GM18861 (cell line): Measurements from ENCODE around the gene NOL9.

Experiments used
- ATAC-seq: cut with Tn5 transposase; IDR thresholded peaks from one replicate; pipeline ENCODE4 v1.9.1; 2021; ENCODE audit not compliant: unreplicated experiment

The NOL9 gene

DNA sequence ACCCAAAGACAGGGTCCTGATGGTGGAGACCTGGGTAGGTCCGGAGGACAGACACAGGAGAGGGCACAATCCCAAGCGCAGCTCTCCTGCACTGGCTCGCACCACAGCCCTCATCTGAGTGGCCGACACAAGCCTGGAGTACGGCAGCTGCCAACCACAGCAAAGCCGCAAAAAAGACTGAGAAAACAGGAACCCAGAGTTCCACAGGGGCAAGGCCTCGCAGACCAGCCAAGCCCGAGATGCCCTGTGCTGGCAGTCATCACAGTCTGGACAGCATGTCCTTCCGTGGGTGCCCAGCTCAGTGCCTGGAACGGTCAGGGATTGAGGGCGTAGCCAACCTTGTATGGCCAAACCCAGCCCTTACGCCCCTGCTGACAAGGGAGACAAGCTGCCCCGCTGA, 36.9 kb upstream of the NOL9 start:
- ATAC-seq: no peak

DNA sequence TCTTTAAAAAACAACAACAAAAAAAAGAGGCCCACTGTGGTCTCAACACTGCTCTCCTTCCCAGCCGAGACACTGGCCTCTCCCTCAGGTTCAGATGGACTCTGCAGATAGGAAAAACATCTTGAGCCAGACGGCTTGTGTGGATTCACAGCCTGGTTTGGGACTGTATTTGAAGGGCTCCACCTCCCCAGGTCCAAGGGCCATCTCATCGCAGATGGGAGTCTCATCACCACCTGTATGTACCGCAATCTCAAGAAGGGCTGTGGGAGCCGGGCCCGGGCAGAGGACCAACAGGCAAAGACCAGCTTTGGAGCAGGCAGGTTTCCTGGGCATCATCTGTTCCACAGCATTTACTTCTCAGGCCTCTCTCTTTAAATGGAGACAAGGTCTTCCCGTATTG, 35.7 kb upstream of the NOL9 start:
- no peak for ATAC-seq

DNA sequence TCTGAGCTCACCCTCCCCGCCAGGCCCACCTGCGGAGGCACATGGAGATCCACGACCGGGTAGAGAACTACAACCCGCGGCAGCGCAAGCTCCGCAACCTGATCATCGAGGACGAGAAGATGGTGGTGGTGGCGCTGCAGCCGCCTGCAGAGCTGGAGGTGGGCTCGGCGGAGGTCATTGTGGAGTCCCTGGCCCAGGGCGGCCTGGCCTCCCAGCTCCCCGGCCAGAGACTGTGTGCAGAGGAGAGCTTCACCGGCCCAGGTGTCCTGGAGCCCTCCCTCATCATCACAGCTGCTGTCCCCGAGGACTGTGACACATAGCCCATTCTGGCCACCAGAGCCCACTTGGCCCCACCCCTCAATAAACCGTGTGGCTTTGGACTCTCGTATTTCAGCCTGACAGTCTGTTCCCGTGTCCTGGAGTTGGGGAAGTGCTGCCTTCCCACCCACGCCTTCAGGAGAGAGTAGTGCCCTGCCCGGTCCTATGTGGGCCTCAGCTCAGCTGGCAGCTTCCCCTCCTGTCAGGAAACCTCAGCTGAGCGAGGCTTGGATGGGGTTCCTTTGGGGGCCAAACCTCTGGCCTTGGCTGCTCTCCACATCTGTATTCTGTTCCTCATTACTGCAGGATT, 34.7 kb upstream of the NOL9 start:
- no peak for ATAC-seq

DNA sequence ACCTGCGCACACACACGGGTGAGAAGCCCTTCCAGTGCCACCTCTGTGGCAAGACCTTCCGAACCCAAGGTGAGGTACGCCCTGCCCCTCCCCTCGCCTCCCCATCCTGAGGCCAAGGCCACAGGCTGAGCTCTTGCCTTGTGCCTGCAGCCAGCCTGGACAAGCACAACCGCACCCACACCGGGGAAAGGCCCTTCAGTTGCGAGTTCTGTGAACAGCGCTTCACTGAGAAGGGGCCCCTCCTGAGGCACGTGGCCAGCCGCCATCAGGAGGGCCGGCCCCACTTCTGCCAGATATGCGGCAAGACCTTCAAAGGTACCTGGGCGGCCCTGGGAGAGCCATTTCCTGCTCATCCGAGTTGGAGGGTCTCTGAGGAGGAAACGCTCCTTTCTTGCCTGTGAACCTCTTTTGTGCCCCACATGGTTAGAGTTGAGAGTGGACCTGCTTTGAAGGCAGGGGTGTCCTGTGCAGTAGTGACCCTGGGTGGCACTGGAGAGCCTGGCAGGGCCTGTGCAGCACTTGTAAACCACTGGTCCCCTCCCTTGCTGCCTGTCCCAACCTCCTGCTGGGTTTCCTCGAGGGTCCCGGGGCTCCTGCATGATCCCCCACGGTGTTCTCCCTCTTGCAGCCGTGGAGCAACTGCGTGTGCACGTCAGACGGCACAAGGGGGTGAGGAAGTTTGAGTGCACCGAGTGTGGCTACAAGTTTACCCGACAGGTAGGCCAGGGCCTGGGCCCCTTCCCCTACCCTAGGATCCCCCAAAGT, 34.0 kb upstream of the NOL9 start:
- no peak for ATAC-seq

DNA sequence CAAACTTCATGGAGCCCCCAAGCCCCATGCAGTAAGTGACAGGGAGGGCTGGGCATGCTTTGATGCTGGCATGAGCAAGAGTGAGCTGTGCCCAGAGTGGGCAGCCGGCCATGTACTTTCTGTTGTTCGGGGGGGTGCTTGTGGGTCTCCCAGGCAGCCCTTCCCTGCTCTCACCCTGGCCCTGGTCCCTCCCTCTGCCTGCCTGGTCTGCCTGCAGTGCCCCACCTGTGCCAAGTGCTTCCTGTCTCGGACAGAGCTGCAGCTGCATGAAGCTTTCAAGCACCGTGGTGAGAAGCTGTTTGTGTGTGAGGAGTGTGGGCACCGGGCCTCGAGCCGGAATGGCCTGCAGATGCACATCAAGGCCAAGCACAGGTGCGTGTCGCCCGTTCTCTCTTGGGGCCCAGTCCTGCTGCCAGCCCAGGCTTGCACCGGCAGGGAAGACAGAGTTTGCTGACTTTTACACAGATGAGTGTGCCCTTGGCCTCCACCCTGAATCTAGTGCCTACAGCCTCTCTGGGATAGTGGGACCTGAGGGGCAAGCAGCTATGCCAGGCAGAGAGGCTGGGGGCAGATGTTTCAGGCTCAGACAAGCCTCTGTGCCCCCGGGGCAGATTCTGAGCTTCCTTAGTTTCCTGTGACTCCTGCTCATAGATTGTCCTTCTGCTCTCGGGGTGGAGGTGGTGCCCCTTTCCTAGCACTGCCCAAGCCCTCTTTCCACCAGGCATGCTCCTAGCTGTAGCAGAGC, 33.1 kb upstream of the NOL9 start:
- ATAC-seq: no peak

DNA sequence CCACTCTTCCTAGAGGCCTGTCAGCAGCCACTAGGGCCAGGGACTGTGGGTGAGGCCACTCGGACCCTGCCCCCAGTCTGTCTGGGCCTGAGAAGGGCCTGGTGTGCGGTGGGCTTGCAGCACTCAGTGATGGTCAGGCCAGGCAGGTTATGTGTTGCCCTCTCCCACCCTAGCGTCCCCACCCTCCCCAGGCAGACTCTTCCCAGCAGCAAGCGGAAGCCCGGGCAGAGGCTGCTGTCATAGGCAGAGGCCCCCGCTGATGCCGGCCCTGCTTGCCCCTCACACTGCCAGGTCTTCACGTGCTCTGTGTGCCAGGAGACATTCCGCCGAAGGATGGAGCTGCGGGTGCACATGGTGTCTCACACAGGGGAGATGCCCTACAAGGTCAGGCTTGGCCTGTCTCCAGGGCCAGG, 32.1 kb upstream of the NOL9 start:
- ATAC-seq: no peak

DNA sequence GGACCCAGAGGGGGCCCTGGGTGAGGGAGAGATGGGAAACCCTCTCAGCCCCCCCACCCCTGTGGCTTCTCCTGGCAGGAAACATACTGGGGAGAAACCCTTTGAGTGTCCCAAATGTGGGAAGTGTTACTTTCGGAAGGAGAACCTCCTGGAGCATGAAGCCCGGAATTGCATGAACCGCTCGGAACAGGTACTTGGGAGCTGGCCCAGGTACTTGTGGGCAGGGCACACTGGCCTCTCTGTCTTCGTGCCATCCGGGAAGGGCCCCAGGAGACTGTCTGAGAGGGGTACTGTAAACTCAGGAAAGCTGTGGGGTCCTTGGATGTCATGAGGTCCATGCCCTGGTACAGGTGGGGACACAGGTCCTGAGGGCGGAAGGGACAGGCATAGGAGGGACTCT, 31.5 kb upstream of the NOL9 start:
- ATAC-seq: no peak

DNA sequence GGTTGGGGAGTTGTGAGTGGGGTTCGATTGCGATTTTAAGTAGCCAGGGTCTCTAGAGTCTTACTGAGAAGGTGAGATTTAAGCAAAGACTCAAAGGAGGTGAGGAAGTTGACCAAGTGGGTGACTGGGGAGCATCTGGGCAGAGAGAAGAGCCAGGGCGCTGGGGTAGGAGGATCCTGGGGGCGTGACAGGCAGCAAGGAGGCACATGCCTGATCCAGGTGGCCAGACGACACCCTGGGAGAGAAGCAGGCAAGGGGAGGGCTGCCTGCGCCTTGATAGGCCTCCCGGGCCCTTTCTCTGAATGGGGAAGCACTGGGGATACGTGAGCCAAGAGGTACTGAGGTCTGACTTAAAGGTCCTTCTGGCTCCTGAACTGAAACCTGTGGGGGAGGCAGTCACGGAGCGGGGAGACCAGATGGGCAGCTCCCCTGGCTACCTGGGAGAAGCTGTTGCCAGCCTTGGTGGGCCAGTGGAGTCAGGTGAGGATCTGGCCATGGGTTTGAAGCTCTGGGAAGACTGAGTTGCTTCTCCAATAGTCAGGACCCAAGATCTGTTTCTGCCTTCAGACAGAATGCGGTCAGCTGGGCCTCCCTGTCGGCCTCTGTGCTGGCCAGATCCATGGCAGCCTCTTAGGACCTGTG, 30.9 kb upstream of the NOL9 start:
- no peak for ATAC-seq

DNA sequence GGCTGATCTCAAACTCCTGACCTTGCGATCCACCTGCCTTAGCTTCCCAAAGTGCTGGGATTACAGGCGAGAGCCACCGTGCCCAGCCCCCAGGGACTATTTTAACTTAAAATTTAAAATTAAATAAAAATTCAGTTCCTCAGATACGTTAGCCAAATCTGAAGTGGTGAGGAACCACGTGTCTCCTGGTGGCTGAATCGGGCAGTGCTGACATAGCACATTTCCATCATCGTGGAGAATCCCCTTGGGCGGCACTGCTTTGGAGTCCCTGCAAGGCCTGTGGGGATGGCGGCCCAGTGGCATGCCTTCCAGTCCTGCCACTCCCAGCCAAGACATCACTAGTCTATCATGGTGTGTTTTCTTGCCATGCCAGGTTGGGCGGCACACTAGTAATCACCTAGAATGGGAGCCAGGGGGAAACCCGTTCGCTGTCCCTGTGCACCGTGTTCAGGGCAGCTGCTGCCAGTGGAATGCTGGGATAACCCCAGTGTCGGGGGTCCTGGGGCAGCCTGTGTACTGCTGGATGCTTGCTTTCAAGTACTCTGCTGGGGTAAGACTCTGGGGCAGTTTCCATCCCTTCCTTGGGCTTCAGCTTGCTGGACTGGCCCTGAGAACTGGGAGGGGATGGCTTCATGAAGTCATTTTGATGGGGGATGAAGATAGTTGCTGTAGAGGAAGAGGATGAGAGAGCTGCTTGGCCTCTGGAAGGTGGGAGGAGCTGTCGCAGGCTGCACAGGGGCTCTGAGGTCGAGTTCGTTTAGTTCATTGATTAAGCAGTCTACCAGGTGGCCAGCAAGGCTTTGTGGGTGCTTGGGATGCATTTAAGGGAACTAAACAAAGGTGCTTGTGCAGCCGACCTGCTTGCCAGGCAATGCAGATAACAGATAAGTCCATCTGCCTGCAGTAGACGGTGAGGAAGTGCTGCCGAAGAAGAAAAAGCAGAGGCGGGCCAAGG, 30.1 kb upstream of the NOL9 start:
- ATAC-seq: no peak

DNA sequence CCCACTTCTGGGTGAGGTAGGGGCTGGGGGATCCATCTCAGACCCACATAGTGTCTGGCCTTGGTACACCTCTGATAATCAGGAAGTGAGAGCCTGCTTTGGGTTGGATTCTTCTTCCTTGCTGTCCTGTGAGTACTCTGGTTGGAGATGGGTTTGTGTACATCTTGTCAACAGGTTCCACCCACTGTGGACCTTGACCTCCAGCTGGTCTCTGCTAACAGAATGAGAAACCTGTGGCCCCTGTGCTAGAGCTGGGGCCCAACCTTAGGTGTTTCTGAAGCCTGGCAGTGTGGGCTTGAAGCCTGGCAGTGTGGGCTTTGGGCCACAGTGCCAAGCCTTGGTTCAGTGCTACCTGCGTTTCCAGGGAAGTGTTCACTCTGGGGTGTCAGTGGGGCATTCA, 28.1 kb upstream of the NOL9 start:
- ATAC-seq: no peak

DNA sequence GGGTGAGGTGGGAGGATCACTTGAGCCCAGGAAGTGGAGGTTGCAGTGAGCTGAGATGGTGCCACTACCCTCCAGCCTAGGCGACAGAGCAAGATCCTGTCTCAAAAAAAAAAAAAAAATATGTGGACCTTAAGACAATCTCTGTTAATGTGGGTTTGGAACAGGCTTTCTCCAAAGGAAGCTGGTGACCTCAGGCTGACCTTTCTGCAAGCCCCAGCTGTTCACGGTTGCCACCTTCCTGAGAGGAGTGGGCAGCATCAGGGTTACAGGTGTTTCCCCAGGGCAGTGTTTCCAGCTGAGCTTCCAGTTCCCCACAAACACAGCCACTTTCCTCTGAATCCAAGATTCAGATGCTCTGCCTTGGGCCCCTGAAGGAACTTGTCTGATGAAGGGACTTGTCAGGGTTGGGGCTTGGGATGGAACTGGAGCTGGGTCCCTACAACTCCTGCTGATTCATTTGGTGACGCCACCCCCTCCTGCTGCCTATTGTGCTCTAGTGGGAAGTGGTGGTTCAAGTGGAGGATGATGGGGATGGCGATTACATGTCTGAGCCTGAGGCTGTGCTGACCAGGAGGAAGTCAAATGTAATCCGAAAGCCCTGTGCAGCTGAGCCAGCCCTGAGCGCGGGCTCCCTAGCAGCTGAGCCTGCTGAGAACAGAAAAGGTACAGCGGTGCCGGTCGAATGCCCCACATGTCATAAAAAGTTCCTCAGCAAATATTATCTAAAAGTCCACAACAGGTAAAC, 27.4 kb upstream of the NOL9 start:
- ATAC-seq: no peak

DNA sequence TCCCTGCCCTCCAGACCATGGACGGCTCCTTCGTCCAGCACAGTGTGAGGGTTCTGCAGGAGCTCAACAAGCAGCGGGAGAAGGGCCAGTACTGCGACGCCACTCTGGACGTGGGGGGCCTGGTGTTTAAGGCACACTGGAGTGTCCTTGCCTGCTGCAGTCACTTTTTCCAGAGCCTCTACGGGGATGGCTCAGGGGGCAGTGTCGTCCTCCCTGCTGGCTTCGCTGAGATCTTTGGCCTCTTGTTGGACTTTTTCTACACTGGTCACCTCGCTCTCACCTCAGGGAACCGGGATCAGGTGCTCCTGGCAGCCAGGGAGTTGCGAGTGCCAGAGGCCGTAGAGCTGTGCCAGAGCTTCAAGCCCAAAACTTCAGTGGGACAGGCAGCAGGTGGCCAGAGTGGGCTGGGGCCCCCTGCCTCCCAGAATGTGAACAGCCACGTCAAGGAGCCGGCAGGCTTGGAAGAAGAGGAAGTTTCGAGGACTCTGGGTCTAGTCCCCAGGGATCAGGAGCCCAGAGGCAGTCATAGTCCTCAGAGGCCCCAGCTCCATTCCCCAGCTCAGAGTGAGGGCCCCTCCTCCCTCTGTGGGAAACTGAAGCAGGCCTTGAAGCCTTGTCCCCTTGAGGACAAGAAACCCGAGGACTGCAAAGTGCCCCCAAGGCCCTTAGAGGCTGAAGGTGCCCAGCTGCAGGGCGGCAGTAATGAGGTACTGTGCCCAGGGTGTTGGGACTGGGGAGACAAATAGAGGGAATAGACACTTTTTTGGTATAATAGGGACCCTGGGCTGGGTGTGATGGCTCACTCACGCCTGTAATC, 26.5 kb upstream of the NOL9 start:
- no peak for ATAC-seq

DNA sequence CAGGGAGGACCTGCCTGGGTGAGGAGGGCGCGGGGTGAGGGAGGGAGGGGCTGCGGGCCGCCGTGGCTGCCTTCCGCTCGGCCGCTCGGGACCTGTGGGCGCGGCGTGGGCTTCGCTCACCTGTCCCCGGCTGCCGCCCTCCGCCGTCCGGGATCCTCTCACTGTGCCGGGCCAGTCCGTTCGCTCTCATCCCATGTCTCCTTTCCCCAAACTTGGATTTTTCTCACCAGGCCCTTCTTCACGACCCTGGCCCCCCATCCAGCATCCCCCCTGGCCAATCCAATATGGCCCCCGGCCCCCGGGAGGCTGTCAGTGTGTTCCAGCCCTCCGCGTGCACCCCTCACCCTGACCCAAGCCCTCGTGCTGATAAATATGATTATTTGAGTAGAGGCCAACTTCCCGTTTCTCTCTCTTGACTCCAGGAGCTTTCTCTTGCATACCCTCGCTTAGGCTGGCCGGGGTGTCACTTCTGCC, 25.8 kb upstream of the NOL9 start:
- no peak for ATAC-seq

DNA sequence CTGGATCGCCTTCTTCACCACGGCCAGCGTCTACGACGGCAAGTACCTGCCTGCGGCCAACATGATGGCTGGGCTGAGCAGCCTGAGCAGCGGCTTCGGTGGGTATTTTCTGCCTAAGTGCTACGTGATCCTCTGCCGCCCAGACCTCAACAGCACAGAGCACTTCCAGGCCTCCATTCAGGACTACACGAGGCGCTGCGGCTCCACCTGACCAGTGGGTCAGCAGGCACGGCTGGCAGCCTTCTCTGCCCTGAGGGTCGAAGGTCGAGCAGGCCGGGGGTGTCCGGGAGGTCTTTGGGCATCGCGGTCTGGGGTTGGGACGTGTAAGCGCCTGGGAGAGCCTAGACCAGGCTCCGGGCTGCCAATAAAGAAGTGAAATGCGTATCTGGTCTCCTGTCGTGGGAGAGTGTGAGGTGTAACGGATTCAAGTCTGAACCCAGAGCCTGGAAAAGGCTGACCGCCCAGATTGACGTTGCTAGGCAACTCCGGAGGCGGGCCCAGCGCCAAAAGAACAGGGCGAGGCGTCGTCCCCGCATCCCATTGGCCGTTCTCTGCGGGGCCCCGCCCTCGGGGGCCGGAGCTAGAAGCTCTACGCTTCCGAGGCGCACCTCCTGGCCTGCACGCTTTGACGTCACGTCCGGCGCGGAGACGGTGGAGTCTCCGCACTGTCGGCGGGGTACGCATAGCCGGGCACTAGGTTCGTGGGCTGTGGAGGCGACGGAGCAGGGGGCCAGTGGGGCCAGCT, 25.2 kb upstream of the NOL9 start, which contains the start of gene ZBTB48:
ZBTB48 (plus strand) TSS at position 621 of the 745 bp plus-strand sequence. CDS start 616 bp downstream, outside the sequence.
- ATAC-seq: peak; percentile 93

DNA sequence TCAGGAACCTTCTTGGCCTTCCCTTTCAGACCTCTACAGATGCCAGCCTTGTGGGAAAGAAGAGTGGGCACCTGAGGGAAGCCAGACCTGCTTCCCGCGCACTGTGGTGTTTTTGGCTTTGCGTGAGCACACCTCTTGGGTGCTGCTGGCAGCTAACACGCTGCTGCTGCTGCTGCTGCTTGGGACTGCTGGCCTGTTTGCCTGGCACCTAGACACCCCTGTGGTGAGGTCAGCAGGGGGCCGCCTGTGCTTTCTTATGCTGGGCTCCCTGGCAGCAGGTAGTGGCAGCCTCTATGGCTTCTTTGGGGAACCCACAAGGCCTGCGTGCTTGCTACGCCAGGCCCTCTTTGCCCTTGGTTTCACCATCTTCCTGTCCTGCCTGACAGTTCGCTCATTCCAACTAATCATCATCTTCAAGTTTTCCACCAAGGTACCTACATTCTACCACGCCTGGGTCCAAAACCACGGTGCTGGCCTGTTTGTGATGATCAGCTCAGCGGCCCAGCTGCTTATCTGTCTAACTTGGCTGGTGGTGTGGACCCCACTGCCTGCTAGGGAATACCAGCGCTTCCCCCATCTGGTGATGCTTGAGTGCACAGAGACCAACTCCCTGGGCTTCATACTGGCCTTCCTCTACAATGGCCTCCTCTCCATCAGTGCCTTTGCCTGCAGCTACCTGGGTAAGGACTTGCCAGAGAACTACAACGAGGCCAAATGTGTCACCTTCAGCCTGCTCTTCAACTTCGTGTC, 24.5 kb upstream of the NOL9 start:
- ATAC-seq: no peak

DNA sequence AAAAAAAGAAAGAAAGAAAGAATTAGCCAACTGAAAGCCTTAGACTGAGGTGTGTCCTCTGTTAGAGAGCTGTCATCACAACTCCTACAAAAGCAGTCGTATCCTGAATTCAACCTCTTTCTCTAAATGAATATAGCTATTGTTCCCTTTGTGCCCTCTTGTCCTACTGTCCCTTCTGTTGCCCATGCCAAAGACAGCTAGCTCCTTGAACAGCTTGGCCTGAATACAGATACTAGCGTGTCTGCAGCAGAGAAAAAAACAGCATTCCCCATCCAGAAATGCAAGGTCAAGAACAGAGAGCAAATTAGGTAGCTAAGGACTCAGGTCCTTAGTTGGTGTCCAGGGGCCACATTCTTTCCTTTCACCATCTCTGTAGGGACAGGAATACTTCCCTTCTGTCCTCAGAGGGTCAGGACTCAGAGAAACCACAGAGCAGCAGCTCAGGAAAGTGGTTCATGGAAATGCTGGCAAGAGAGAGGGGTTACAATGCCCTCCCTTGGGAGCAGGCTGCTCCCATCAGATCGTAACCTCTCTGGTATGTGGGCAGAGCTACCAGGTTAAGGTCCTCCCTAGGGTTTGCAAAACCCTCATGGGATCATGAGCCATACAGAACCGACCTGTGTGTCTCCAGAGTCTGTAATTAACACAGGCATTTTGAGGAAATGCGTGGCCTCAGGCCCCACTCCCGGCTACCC, 23.7 kb upstream of the NOL9 start:
- no peak for ATAC-seq

DNA sequence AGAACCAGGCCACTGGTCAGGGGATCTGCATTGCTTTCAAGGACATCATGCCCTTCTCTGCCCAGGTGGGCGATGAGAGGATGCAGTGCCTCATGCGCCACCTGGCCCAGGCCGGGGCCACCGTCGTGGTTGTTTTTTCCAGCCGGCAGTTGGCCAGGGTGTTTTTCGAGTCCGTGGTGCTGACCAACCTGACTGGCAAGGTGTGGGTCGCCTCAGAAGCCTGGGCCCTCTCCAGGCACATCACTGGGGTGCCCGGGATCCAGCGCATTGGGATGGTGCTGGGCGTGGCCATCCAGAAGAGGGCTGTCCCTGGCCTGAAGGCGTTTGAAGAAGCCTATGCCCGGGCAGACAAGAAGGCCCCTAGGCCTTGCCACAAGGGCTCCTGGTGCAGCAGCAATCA, 20.5 kb upstream of the NOL9 start:
- no peak for ATAC-seq
